Measurements from ENCODE around the gene SPDYA.

GRCh38 chr2:28824870-28825269, 14.2 kb downstream of the SPDYA start:
- TF ChIP-seq CTCF (IDR thresholded peaks at IDR 0.05; ENCODE audit: insufficient read depth, low read depth, low read length), result no peak
- TF ChIP-seq EZH2 (IDR thresholded peaks at IDR 0.05; ENCODE audit: insufficient read depth, low read length), result no peak

Measured in astrocyte (in vitro differentiated cells and primary cell).